Ovary (tissue), 9 donors: ENCODE data around the gene PPIL6. TPM values are rescaled to one million over a fixed set of nuclear protein-coding genes. Genes with fewer than 3 reads are reported as not detected.

ENCODE experiments used
- DNase-seq, 5 donors: peaks; one replicate each; pipeline ENCODE4 v3.0.0-alpha.2; 2019 to 2020
- H3K27ac ChIP-seq, 2 donors: fragments of 200-600 bp; one replicate each; pipeline versions ENCODE4 v1.5.1 to v1.8.0; 2019 to 2022
- H3K27me3 ChIP-seq: fragments of 200-600 bp; one replicate; pipeline ENCODE4 v1.8.0; 2022
- H3K36me3 ChIP-seq: fragments of 200-600 bp; sonication (generic); one replicate; pipeline ENCODE4 v1.5.1; 2019
- H3K4me1 ChIP-seq: one replicate; pipeline ENCODE4 v1.8.1; 2013; ENCODE audit warnings: mild to moderate bottlenecking, moderate library complexity; ENCODE audit not compliant: insufficient read depth
- H3K4me3 ChIP-seq: fragments of 200-600 bp; sonication (generic); one replicate; pipeline ENCODE4 v1.5.1; 2017
- H3K9me3 ChIP-seq, 2 donors: fragments of 200-600 bp in 1 of 2; sonication (generic) in 1 of 2; one replicate each; pipeline versions ENCODE4 v1.5.1 to v1.8.1; 2013 to 2019; ENCODE audit warnings: mild to moderate bottlenecking in 1 of 2, moderate library complexity in 1 of 2
- EP300 ChIP-seq: sonication (generic); formaldehyde crosslinking; IDR thresholded peaks from one replicate; pipeline ENCODE4 v1.6.1; 2017; ENCODE audit warnings: antibody characterized with exemption
- POLR2A ChIP-seq: fragments of 450-650 bp; IDR thresholded peaks from one replicate; pipeline ENCODE4 v1.6.1; 2017; ENCODE audit warnings: antibody characterized with exemption, mild to moderate bottlenecking, moderate library complexity
- WGBS, 3 donors: extraction: QIAGEN DNeasy Blood & Tissue Kit in 1 of 3; methylation state at CpG; one replicate each; pipeline versions ENCODE4 v1.1.5 to v1.1.7; 2013 to 2017; 5-methylcytosine and 5-hydroxymethylcytosine counted together
- intact Hi-C, 4 donors: fragments of 100-400 bp; cut with DNase I; formaldehyde crosslinking; loops; one replicate each; pipeline versions ENCODE4 v1.11.0 to v1.15.1; 2022 to 2023
- polyA plus RNA-seq, 2 donors: library from polyadenylated mRNA; stranded (reverse); fragments of 200-250 nt in 1 of 2; fragments of 350-450 nt in 1 of 2; fragmentation: Illumina TruSeq in 1 of 2; extraction: RNeasy Lipid Tissue Mini Kit (QIAGEN cat#74804) in 1 of 2; gene quantifications; one replicate each; pipeline ENCODE4 v1.2.3, GENCODE V29; 2013 to 2014
- total RNA-seq, 7 donors: library from RNA; depleted of rRNA in 2 of 7; stranded (reverse); fragments of >200 nt in 2 of 7; fragmentation: NEBNext Ultra II Directional in 3 of 7; extraction: Animal tissue kit (Norgen Biotek cat#: 25700) in 3 of 7; gene quantifications; one replicate each; pipeline versions ENCODE4 v1.1.0 to v1.2.4, GENCODE V29; 2016 to 2023
- TF ChIP-seq, protein P1 (sequence below), 3 donors: fragments of 450-650 bp in 2 of 3; fragments of 200-600 bp in 1 of 3; IDR thresholded peaks; one replicate each; pipeline versions ENCODE4 v1.5.1 to v1.8.0; 2016 to 2022; ENCODE audit warnings: antibody characterized with exemption in 3 of 3, mild to moderate bottlenecking in 1 of 3
- donor health status: DM: no; HTN: no; CAD: no; lungs with moderate emphysema.
- donor health status: DM: no; HTN: no; CAD: no.
- donor health status: Bipolar disorder and iron deficiency.
- donor health status: DM: yes; HTN: yes; CAD: no.
- donor health status: DM: no; HTN: no; CAD: no.
- donor health status: DM: yes; HTN: yes; CAD: no.

The PPIL6 gene
- total and polyA plus RNA-seq, 9 donors = 6.3 to 29.8 (median 10.9) TPM

GRCh38 chr6:109475625-109476024 is 35.2 kb upstream of the PPIL6 start:
- no peaks in the 10 kb centered on the region for H3K9me3 ChIP-seq
- H3K27ac ChIP-seq = no peak overlapping the region
- H3K4me3 ChIP-seq = no peak overlapping the region
- H3K4me1 ChIP-seq = peaks cover 6% of the 10 kb centered on the region
- H3K27me3 ChIP-seq = no peaks in the 10 kb centered on the region
- intact Hi-C loops = no loop called here
- no peak for DNase-seq
- WGBS, 3 donors = 89 to 94% (median 93%) methylated on average over 2 of the region's 2 CpGs
- TF ChIP-seq, protein P1, sequence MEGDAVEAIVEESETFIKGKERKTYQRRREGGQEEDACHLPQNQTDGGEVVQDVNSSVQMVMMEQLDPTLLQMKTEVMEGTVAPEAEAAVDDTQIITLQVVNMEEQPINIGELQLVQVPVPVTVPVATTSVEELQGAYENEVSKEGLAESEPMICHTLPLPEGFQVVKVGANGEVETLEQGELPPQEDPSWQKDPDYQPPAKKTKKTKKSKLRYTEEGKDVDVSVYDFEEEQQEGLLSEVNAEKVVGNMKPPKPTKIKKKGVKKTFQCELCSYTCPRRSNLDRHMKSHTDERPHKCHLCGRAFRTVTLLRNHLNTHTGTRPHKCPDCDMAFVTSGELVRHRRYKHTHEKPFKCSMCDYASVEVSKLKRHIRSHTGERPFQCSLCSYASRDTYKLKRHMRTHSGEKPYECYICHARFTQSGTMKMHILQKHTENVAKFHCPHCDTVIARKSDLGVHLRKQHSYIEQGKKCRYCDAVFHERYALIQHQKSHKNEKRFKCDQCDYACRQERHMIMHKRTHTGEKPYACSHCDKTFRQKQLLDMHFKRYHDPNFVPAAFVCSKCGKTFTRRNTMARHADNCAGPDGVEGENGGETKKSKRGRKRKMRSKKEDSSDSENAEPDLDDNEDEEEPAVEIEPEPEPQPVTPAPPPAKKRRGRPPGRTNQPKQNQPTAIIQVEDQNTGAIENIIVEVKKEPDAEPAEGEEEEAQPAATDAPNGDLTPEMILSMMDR (IDR thresholded peaks at IDR 0.05) = no peak
- TF ChIP-seq EP300 (no peak), POLR2A (no peak)
- no peaks in the 10 kb centered on the region for H3K36me3 ChIP-seq

DNA sequence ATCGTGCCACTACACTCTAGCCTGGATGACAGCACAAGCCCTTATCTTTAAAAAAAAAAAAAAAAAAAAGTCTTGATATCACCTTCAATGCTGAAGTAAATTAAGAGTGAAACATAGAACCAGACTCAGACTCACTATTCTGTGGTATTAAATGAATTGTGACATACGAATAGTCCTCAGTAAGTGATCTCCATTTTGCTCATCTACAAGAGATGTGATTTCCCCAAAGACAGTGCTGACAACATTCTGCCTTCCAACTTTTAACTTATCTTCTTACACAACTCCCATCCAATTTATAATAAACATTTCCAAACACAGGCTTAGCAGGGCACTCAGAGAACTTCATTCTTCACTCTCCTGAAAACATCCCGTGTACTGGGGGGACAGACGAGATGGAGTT is 34.6 kb upstream of the PPIL6 start:
- Histone ChIP-seq H3K36me3 (no peaks in the 10 kb centered on the region), H3K4me1 (peaks cover 6% of the 10 kb centered on the region), H3K4me3 (no peak overlapping the region), H3K27me3 (no peaks in the 10 kb centered on the region), H3K9me3 (no peaks in the 10 kb centered on the region), H3K27ac (no peak overlapping the region)
- no peak for DNase-seq
- intact Hi-C loops = no loop called here
- TF ChIP-seq POLR2A = no peak
- TF ChIP-seq, protein P1 (IDR thresholded peaks at IDR 0.05) = no peak
- TF ChIP-seq EP300 = no peak
- WGBS, 3 donors = 88 to 92% (median 89%) methylated on average over 4 of the region's 4 CpGs

DNA sequence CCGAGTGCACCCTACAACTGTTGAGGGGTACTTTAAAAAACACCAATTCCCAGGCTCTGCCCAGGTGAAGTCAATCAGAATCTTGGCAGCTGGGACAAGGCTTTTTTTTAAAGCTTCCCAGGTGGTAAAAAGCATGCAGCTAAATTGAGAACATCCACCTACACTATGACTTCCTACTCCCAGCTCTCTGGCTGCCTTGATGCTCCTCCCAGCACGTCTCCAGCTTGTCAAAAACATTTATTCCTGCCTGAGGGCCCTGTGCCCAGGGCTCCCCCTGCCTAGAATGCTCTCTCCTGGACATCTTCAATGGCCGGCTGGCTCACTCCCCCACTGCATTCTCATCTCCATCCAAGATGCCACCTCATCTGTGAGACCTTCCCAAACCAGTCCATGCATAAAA is 32.7 kb upstream of the PPIL6 start:
- WGBS, 3 donors = 85 to 89% (median 88%) methylated on average over 3 of the region's 3 CpGs

DNA sequence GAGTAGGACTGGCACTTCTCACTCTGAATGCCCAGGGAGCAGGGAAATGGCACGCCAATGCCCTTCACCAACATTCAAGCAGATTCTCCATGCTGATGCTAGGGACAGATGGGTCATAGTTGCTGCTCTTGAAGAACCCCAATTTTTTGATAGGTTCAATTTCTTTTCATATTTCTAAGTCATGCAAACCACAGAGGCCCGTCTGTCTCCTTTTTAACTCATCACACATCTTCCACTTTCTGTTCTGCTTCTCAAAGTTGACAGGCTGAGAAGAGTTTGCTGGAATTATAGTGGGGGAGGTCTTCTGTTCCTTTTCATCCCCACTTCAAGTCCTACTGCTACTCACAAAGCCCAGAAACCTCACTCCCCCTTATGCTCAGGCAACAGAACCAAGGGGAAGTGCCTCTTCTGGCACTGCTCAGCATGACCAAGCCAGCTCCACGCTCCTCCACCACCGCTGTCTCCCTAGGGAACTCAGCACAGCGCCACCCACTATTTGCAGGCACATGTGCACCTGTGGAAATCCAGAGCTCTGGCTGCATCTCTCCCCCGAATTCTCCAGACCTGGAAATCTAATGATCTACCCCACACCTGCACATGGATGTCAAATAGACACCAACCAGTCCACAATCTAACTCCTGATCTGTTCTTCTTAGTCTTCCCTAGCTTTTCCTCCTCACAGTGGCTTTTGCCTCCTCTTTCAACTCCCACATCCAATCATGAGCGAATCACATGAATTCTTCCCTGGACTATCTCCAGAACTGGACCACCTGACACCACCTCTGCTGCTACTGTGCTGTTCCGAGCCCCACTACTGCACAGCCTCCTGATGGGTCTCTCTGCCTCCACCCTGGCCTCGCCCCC is 31.9 kb upstream of the PPIL6 start:
- Histone ChIP-seq H3K4me3 (no peak overlapping the region), H3K4me1 (no peaks in the 10 kb centered on the region), H3K27ac (no peak overlapping the region), H3K9me3 (no peaks in the 10 kb centered on the region), H3K27me3 (no peaks in the 10 kb centered on the region), H3K36me3 (no peaks in the 10 kb centered on the region)
- TF ChIP-seq EP300 (no peak), POLR2A (no peak)
- TF ChIP-seq, protein P1 (IDR thresholded peaks at IDR 0.05) = no peak
- no peak for DNase-seq
- intact Hi-C loops = no loop called here
- 95 to 96% (median 96%) methylated on average over 9 of the region's 9 CpGs for WGBS, 3 donors

More for the DNA sequence above, 32.7 kb upstream of the PPIL6 start:
- intact Hi-C loops = no loop called here
- Histone ChIP-seq H3K9me3 (no peaks in the 10 kb centered on the region), H3K4me3 (no peak overlapping the region), H3K4me1 (peaks cover 2% of the 10 kb centered on the region), H3K27ac (no peak overlapping the region), H3K36me3 (no peaks in the 10 kb centered on the region), H3K27me3 (no peaks in the 10 kb centered on the region)
- no peak for DNase-seq
- TF ChIP-seq EP300 (no peak), POLR2A (no peak)
- TF ChIP-seq, protein P1 (IDR thresholded peaks at IDR 0.05) = no peak
